ENCODE data around the gene ZNF444.

DNA sequence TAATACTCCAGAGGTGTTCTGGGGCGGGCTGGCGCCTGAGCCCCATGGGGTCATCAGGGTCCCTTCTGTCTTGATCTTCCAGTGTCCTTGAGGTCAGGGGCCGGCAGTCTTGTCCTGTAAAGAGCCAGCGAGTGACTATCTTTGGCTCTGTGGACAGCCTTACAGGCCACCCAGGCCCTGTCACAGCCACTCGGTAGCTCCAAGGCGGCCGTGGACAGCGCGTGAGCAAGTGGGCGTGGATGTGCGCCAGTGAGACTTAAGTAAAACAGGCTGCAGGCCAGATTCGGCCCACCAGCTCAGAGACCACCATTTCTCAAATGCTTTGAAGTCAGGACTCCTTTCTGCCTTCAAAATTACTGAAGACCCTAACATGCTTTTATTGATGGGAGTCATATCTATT is 3.7 kb downstream of the ZNF444 start:
- TF ChIP-seq POLR2A (IDR thresholded peaks at IDR 0.05), result no peak
- TF ChIP-seq, protein P1, sequence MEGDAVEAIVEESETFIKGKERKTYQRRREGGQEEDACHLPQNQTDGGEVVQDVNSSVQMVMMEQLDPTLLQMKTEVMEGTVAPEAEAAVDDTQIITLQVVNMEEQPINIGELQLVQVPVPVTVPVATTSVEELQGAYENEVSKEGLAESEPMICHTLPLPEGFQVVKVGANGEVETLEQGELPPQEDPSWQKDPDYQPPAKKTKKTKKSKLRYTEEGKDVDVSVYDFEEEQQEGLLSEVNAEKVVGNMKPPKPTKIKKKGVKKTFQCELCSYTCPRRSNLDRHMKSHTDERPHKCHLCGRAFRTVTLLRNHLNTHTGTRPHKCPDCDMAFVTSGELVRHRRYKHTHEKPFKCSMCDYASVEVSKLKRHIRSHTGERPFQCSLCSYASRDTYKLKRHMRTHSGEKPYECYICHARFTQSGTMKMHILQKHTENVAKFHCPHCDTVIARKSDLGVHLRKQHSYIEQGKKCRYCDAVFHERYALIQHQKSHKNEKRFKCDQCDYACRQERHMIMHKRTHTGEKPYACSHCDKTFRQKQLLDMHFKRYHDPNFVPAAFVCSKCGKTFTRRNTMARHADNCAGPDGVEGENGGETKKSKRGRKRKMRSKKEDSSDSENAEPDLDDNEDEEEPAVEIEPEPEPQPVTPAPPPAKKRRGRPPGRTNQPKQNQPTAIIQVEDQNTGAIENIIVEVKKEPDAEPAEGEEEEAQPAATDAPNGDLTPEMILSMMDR (IDR thresholded peaks at IDR 0.05), result no peak
